HG02943 (cell line): ENCODE measurements around the gene TST.

Experiments used
- ATAC-seq: cut with Tn5 transposase; IDR thresholded peaks from one replicate; pipeline ENCODE4 v1.9.1; 2021; ENCODE audit warnings: mild to moderate bottlenecking, low read depth, moderate library complexity; ENCODE audit not compliant: unreplicated experiment

TST gene

DNA sequence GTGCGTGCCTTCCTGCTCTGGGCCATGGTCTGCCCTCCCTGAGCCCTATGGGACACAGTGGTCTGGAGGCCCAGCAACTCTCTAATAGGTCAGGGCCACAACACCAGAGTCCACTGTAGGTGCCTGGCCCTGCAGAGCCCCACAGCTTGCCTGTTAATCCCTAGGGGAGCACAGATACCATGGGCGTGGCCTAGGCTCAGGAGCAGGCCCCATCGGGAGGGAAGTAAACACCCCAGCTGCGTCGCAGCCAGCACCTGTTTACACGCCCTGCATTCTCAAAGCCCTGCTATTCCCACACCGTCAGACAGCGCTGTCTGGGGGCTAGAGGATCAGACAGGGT is 34.8 kb upstream of the TST start:
- no peak for ATAC-seq

DNA sequence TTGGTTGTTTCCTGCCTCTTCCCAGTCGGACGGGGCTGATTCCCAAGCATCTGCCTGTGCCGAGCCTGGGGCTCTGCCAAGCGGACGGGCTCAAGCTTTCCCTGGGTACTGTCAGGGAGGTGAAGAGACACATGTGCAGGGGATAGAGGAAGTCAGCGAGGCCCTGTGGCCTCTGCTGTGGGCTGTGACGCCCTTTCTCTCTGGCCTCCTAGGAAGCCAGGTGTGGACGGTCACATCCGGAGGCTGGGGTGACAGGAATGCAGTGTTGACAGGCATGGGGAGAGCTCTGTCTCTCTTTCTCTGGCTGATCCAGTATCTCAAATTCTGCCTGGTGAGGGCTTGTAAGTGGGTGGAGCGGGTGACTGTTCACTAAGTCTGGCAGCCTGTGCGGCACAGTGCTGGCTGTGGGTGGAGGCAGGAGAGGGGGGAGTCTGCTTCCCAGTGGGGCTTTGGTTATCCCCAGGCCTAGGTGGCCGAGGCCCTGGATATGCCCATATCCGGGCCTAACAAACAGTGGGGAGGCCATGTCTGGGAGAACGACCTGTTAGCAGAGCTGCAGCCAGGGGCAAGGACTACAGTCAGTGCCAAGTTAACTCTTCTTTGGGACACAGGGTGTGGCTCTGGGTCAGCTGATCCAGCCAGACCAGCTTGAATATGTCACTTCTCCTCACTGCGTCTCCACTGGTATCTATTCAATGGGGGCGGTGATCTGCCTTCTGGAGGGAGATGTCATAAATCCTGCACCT is 34.2 kb upstream of the TST start:
- ATAC-seq, result no peak

DNA sequence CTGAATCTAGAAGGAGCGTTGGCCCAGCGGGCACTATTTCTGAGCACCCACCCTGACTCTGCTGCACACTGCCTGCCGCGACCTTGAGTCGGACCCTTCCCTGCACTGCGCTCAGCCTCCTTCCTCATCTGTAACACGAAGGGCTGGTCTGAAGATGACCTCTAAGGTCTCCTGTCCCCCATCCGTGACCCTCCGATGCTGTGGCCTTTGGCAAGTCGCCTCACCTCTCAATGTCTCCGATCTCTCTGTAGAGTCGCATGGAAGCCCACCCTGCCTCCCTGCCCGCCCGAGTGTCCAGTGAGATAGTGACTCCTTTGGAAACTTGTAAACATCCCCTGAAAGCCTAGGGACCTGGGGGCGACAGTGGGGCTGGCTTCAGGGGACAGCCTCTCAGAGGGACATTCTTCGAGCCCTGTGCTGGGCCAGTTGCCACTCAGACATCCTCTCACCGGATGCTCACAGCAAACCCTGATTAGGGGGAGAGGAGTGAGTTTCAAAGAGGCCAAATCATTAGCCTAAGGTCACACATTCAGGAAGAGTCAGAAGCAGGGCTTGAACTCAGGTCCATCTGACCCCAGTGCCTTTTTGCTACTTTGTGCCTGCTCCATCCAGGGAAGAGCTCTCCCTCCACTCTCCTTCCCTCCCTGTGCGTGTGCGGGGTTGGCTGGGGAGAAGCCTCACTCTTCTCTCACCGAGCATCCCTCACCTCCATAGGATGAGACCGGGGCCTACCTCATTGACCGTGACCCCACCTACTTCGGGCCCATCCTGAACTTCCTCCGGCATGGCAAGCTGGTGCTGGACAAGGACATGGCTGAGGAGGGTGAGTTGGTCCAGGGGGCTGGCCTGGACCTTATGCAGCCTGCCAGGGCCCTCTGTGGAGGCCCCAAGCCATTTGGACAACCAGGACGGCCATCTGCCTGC is 33.4 kb upstream of the TST start:
- no peak for ATAC-seq

DNA sequence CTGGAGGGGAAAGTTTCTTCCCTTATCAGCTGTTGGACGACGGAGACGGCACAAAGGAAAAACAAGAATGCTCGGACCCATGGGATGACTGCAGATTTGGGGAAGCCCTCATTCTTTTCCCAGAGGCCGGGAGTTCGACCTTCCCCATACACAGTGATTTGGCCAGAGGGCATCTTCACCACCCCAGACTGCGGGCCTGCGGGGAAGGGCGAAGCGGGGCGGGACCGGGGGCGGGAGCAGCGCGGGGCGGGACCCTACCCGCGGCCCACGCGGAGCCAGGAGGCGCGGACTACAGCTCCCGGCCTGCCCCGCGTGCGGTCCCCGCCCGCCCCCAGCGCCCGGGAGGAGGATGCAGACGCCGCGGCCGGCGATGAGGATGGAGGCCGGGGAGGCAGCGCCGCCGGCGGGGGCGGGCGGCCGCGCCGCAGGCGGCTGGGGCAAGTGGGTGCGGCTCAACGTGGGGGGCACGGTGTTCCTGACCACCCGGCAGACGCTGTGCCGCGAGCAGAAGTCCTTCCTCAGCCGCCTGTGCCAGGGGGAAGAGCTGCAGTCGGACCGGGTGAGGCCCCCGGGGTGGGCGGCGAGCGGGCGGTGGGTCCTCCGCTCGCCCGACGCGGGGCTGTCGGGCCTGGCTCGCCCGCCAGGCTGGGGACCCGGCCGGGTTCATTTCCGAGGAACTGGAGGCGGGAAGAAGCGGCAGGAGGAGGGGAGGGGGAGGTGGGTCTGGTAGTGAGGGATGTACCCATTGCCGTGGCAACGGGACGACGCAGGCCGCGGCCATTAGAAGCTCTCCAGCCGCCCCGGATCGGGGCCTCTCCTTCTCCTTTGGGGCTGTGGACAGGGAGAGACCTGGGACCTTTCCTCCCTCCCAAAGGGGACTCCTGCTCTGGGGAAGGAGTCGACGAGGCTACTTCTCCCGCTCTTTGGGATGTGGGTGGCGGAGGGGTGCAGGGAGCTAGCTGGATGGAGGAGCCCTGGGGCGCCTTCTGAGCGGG is 32.4 kb upstream of the TST start, which contains the start of gene KCTD17:
Gene KCTD17, plus strand, starts transcription at position 352 of the 995 bp plus-strand sequence. Its CDS starts 19 bp downstream, at position 371.
- no peak for ATAC-seq

DNA sequence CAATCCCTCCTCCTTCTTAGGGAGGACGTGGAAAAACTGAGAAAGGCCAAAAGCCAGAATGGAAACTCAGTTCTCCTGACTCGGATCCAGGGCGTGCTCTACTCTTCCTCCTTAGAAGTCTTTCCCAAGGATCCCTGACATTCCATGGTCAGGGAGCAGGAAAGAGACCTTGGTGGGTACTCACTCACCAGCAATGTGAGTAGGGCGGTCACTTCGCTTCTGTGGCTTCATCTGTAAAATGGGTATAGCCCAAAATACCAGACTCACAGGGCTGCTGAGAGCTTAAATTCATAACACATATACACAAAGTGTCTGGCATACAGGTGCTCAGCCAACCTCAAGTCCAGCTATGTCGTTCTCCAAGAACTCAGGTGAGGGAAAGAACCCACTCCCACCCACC is 31.7 kb upstream of the TST start:
- no peak for ATAC-seq

DNA sequence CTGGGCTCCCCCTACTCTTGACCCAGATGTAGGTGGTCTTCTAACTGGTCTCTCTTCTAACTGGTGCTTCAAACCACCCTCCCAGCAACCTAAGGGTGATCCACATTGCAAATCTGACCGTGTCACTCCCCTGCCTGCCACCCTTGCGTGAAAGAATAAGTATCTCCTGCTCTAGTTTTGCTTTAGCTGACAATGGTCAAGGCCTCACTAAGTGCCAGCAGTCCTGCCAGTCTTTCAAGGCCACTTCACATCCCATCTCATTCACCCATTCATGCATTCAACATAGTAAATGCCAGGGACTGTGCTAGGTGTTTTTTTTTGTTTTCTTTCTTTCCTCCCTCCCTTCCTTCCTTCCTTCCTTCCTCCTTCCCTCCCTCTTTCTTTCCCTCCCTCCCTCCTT is 30.0 kb upstream of the TST start:
- no peak for ATAC-seq

DNA sequence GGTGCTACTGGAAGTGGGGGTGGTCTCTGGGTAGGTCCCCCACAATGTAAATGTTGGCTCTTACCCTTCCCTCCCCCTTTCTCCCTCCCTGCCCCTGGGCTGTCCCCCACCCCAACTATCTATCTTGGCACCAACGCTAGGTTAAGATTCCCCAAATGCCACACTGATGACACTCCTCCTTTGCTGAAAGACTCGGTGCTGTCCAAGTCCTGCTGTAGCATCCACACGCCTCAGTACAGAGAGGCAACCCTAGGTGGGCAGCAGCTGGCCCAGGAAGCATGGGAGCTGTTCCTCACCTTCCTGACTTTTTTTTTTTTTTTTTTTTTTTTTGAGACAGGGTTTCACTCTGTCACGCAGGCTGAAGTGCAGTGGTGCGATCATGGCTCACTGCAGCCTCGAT is 28.9 kb upstream of the TST start:
- ATAC-seq, result no peak

DNA sequence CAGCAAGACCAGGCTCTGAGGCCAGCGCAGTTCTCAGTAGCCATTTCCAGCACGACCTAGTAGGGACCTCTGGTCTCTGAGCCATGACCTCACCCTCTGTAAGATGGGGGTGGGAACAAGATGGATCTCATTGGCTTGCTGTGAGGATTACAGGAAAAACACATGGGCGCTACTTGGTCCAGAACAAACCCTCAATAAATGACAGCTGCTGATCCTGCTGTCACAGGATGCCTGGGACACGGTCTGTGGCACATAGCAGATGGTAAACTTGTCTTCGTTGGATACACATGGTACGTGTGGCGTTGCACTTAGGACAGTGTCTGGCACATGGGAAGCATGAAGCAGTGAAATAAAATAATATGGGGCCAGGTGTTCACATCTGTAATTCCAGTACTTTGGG is 27.8 kb upstream of the TST start:
- ATAC-seq, result no peak

DNA sequence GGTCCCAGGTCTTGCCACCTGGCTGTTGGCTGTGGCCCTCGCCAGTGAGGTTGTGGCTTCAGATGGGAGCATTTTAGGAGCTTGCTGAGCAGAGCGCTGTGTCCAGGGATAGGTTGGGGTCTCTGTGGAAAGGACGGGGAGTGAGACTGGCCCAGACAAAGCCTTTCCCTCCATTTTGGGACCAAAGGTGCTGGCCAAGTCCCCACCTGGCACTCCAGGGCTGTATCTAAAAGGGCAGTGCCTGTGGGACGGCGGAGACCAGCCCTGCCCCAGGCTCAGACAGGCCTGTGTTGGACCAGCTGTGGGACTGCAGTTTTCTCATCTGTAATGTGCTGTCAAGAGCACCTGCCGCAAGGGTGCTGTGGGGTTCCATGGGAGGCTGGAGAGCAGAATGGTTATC is 27.3 kb upstream of the TST start:
- no peak for ATAC-seq

DNA sequence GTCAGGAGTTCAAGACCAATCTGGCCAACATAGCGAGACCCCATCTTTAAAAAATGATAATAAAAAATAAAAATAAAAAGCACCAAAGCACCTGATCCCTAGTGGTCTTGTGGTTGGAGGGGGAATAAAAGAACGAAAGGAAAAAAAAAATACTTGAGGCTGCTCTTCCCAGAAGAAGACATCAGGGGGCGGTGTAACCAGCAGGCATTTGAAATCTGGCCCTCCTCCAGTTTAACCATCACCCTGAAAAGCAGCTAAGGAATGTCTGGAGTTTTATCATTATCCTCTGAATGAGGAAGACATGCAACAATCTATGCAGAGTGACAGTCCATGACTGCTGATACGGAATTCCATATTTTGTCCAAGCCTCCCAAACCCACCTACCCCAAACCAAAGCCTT is 26.7 kb upstream of the TST start:
- ATAC-seq, result no peak

DNA sequence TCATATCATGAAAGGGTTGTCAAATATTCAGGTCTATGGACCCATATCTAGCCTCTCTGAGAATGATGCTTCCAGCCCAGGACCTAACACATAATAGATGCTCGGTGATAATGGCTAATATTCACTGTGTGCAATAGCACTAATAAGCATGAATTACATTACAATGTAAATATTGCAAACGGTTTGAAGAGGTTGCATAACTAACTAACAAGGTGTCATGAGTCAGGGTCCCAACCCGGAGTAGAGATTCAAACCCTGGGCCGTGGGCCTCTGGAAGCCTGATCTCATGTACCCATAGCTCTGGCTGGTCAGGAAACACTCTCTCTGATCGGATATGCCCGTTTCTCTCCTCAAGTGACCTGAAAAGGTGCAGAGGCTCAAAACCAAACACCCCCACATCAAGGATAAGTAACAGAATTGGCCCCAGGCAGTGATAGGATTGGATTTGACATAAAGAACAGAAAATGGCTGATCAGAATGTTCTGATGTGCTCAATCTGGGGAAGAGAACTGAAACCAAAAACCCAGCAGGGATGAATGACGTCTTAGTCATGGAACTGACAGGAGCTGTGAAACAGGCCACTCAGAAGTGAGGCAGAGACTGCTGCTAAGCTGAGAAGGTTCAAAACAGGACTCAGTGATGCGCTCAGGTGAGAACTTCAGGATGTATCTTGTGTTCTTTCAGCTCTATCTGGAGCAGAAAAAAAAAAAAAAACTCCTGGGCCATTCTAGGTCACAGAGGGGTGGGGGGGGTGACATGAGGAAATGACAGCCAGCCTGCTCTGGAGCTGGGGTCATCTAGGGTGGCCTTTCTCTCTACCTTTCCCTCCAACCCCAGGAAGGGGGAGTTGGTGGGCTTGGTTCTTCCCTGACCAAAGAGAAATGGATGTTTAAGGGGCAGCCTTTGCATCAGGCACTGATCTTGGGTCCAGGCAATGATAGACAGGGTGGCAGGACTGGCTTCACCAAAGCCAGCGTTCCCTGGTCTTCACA is 25.7 kb upstream of the TST start:
- ATAC-seq, result no peak

DNA sequence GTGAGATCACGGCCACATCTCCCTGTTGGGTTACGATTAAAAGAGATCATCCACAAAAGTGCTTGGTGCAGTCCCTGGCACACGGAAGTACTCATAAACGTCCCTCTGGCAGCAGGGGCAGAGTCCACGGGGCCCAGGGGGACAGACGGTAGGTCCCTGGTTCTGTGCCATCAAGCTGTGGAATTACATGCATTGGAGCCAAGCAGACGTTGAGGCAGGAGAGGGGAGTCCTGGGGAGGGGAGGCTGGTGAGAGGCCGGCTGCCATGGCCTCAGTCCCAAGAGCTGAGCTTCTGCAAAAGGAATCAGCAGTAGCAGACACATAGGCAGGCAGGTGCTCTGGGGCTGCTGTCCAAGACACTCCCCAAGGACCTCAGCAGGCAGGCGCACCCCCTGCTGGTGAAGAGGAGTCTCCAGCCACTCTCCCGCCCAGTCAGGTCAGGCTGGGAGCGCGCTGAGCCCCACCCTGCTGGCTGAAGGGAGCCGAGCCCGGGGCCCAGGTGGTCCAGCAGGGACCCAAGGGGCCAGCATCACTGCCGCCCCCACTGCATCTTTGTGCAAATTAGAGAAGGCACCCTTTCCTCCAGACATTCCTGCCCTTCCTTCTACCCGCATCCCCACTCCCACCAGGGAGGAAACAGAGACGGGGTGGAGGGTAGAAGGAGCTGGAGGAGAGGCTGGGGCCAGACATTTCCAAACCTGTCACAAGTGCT is 24.7 kb upstream of the TST start:
- no peak for ATAC-seq

DNA sequence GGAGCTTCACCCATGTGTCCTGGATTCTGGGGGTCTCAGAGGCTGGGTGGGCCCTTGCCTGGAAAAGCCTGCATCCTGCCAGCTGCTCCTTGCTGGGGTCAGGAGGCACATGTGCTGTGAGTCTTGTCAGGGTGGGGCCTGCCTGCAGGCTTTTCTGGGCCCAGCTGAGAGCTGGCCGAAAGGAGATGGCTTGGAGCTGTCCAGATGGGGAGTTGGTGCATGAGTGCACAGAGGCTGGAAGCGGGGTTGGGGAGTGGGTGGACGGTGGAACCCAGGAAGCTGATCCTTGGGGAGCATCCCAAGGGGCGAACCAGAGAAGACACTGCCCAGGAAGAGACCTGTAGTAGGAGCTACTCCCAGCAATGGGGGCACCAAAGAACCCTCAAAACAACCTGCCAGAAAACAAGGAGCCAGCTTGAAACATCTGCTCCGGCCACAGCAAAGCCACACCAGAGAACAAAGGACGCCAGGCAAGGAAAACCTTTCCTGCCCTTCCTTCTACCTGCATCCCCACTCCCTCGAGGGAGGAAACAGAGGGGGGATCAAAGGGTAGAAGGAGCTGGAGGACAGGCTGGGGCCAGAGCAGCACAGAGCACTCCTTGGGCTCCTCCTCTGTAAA is 24.1 kb upstream of the TST start:
- ATAC-seq, result no peak

DNA sequence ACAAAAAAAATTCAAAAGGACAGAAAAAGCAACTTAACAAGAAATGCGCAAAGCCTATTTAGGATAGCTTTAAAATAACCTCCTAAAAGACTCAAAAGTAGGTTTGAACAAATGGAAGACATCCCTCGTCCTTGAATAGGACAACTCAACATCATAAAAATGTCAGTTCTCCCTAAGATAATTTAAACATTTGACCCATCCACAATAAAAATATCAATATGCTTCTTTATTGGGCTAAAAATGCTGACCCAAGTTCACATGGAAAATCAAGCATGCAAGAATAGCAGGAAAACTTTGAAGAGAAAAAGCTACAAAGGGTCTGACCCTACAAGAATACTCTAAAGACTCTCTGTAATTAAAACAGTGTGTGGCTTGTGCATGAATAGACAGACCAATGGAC is 20.2 kb upstream of the TST start:
- no peak for ATAC-seq

DNA sequence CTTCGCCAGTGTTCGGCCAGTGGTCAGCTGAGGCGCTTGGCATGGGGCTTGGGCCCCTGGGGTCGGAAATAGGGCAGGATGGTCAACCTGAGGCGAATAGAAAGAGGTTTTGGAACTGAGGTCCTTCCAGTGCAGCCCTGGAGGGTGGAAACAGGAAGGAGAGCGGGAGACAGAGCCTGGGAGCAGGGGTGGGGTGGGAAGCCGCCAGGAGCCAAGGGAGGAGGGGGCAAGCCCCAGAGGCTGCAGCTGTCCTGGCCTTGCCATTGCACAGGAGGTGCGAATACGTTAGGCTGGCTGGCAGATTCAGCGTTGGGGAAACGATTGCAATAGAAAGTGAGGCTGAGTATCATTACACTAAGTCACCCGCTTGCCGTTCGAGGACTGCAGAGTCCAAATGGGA is 18.4 kb upstream of the TST start:
- ATAC-seq, result no peak

DNA sequence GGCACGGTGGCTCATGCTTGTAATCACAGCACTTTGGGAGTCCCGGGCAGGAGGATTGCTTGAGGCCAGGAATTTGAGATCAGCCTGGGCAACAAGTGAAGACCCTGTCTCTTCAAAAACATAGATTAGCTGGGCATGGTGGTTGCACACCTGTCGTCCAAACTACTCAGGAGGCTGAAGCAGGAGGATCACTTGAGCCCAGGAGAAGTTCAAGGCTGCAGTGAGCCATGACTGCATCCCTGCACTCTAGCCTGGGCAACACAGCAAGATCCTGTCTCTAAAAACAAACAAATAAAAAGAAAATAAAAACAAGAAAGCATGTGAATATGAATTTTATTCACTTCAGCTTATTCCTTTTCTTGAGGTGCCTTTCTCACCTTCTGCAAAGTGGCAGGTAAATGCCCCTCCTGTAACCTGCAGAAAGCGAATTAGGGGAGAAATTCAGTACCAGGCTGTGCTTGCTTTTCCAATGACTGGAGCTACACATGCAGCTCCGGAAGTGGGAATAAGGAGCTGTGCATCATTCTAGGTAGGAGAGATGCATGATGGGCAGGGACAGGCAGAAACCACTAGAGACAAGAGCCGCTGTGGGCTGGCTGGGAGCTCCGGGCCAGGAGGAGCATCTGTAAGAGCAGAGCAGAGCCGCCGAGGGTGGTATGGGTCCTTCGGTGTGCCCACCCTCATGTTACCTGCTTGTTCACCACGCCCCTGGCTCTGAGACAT is 17.6 kb upstream of the TST start:
- no peak for ATAC-seq

DNA sequence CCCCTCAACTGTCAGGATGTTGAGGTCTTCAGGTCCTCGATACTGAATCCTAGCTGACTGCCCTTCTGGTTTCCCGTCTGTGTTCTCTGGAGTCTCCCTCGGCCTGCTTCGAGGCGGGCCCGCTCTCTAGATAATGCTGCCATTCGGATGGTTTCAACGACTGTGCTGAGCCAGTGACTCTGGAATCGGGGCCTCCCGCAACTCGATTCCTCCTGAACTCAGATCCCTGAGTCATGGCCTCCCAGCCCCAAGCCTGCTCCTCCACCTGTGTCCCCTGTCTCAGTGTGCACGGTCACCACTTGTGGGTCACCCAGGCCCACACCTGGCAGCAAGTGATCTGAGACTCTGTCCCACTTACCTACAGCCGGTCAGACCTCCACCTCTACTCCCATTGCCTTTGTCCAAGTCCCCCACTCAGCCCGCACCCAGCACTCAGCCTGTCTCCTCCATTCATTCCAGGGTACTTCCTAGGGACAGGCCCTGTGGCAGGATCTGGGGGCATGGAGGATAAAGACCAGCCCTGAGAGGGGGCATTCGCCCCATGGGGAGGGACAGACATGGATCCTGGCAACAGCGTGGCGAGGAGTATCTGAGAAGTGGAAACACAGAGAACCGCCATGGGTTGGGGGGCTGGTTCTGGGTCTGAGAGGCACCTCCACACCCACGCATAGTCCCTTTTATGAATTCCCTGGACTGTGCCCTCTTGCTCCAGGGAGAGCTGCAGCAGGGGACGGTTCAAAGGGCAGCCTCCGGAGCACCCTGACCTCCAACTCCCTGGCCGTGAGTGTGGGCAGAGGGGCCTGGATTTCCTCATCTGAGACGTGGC is 14.6 kb upstream of the TST start:
- no peak for ATAC-seq
